HEK293 (cell line): ENCODE results near the gene CDKL5.
"Not testable (repeated sequence)": the region's sequence is repeated elsewhere in the genome, so short reads cannot be mapped to it uniquely, and the experiment has no call there.

Experiments used
- CTCF ChIA-PET: fragments of 350-600 bp; formaldehyde crosslinking; extraction: SDS; loops from one replicate; lab custom pipeline; 2021; ENCODE audit warnings: antibody characterized with exemption; lab: Yijun Ruan, JAX
- POLR2A ChIA-PET: fragments of 300-600 bp; formaldehyde crosslinking; extraction: SDS; loops from one replicate; lab custom pipeline; 2020; ENCODE audit warnings: antibody characterized with exemption, inconsistent platforms; lab: Yijun Ruan, JAX
- H3K27ac ChIP-seq: fragments of 200-500 bp; sonication (Bioruptor generic); 2 replicates; pipeline ENCODE4 v1.5.1; 2014; ENCODE audit warnings: low read depth, low read length, control low read depth, inconsistent platforms; ENCODE audit errors: extremely low read depth
- H3K36me3 ChIP-seq, 2 experiments: fragments of 200-500 bp in 1 of 2; sonication (Bioruptor generic) in 1 of 2; 1 replicate in 1 of 2; 2 replicates in 1 of 2; pipeline ENCODE4 v1.5.1; 2014 to 2017; ENCODE audit warnings: inconsistent platforms in 2 of 2, low read length in 2 of 2; ENCODE audit not compliant: control insufficient read depth in 2 of 2, insufficient read depth in 1 of 2
- H3K4me1 ChIP-seq: fragments of 200-500 bp; sonication (Bioruptor generic); 2 replicates; pipeline ENCODE4 v1.5.1; 2014; ENCODE audit warnings: mild to moderate bottlenecking, low read length, inconsistent platforms; ENCODE audit not compliant: control insufficient read depth, insufficient read depth
- H3K4me3 ChIP-seq: 2 replicates; pipeline ENCODE4 v1.5.1; 2011; ENCODE audit warnings: low read depth, mild to moderate bottlenecking, control low read depth, low read length, moderate library complexity
- H3K9me3 ChIP-seq: fragments of 200-500 bp; sonication (Bioruptor generic); 2 replicates; pipeline ENCODE4 v1.5.1; 2014; ENCODE audit warnings: low read depth, low read length, inconsistent platforms; ENCODE audit not compliant: control insufficient read depth, insufficient read depth
- AEBP2 ChIP-seq: fragments of 450-650 bp; formaldehyde crosslinking; IDR thresholded peaks from 2 replicates; pipeline ENCODE4 v1.5.1; 2016; ENCODE audit warnings: missing biosample characterization, missing genetic modification characterization, borderline replicate concordance
- MZF1 ChIP-seq: fragments of 450-650 bp; formaldehyde crosslinking; IDR thresholded peaks from 2 replicates; pipeline ENCODE4 v1.5.1; 2017; ENCODE audit warnings: missing biosample characterization, missing genetic modification characterization, borderline replicate concordance
- OVOL3 ChIP-seq: fragments of 450-650 bp; formaldehyde crosslinking; IDR thresholded peaks from 2 replicates; pipeline ENCODE4 v1.5.1; 2016; ENCODE audit warnings: missing biosample characterization, missing genetic modification characterization
- PRDM10 ChIP-seq: fragments of 450-650 bp; formaldehyde crosslinking; IDR thresholded peaks from 2 replicates; pipeline ENCODE4 v1.5.1; 2016; ENCODE audit warnings: missing biosample characterization, missing genetic modification characterization
- REST ChIP-seq: fragments of 450-650 bp; formaldehyde crosslinking; IDR thresholded peaks from 2 replicates; pipeline ENCODE4 v1.5.1; 2016; ENCODE audit warnings: missing biosample characterization, missing genetic modification characterization
- TRIM28 ChIP-seq: IDR thresholded peaks from 2 replicates; pipeline ENCODE4 v1.6.1; 2011; ENCODE audit warnings: low read length, control low read depth, borderline replicate concordance
- ZBTB7A ChIP-seq: fragments of 450-650 bp; formaldehyde crosslinking; IDR thresholded peaks from 2 replicates; pipeline ENCODE4 v1.5.1; 2016; ENCODE audit warnings: low read depth, missing biosample characterization, missing genetic modification characterization
- ZFP3 ChIP-seq: fragments of 450-650 bp; formaldehyde crosslinking; IDR thresholded peaks from 2 replicates; pipeline ENCODE4 v1.5.1; 2016; ENCODE audit warnings: low read depth, missing biosample characterization, missing genetic modification characterization
- ZNF146 ChIP-seq: fragments of 450-650 bp; formaldehyde crosslinking; IDR thresholded peaks from 2 replicates; pipeline ENCODE4 v1.5.1; 2016; ENCODE audit warnings: missing biosample characterization, missing genetic modification characterization
- ZNF148 ChIP-seq: fragments of 450-650 bp; formaldehyde crosslinking; IDR thresholded peaks from 2 replicates; pipeline ENCODE4 v1.5.0; 2017; ENCODE audit warnings: missing biosample characterization, missing genetic modification characterization, borderline replicate concordance
- ZNF175 ChIP-seq: fragments of 450-650 bp; formaldehyde crosslinking; IDR thresholded peaks from 2 replicates; pipeline ENCODE4 v1.5.1; 2016; ENCODE audit warnings: missing biosample characterization, missing genetic modification characterization
- ZNF2 ChIP-seq: fragments of 450-650 bp; formaldehyde crosslinking; IDR thresholded peaks from 2 replicates; pipeline ENCODE4 v1.5.1; 2016; ENCODE audit warnings: missing biosample characterization, missing genetic modification characterization
- ZNF23 ChIP-seq: fragments of 450-650 bp; formaldehyde crosslinking; IDR thresholded peaks from 2 replicates; pipeline ENCODE4 v1.5.1; 2016; ENCODE audit warnings: missing biosample characterization, missing genetic modification characterization, borderline replicate concordance
- ZNF302 ChIP-seq: fragments of 450-650 bp; formaldehyde crosslinking; IDR thresholded peaks from 2 replicates; pipeline ENCODE4 v1.5.1; 2016; ENCODE audit warnings: missing biosample characterization, missing genetic modification characterization, low read depth
- ZNF391 ChIP-seq: fragments of 450-650 bp; formaldehyde crosslinking; IDR thresholded peaks from 2 replicates; pipeline ENCODE4 v1.5.1; 2016; ENCODE audit warnings: low read depth, missing biosample characterization, missing genetic modification characterization, borderline replicate concordance
- ZNF558 ChIP-seq: fragments of 450-650 bp; formaldehyde crosslinking; IDR thresholded peaks from 2 replicates; pipeline ENCODE4 v1.5.1; 2016; ENCODE audit warnings: missing biosample characterization, missing genetic modification characterization
- ZNF600 ChIP-seq: fragments of 450-650 bp; formaldehyde crosslinking; IDR thresholded peaks from 2 replicates; pipeline ENCODE4 v1.5.1; 2016; ENCODE audit warnings: missing biosample characterization, missing genetic modification characterization
- ZNF670 ChIP-seq: fragments of 450-650 bp; formaldehyde crosslinking; IDR thresholded peaks from 2 replicates; pipeline ENCODE4 v1.5.1; 2016; ENCODE audit warnings: missing biosample characterization, missing genetic modification characterization, low read depth
- ZNF692 ChIP-seq: fragments of 450-650 bp; formaldehyde crosslinking; IDR thresholded peaks from 2 replicates; pipeline ENCODE4 v1.5.1; 2016; ENCODE audit warnings: missing biosample characterization, missing genetic modification characterization
- ZNF830 ChIP-seq: fragments of 450-650 bp; IDR thresholded peaks from 2 replicates; pipeline ENCODE4 v1.5.0; 2018; ENCODE audit warnings: missing biosample characterization, missing genetic modification characterization, low read depth, mild to moderate bottlenecking, moderate library complexity

CDKL5 gene

GRCh38 chrX:18582910-18583493 lies 157.6 kb downstream of the CDKL5 start (continued):
- TF ChIP-seq AEBP2 (tag by site-specific recombination): no peak
- TF ChIP-seq ZNF670 (tag by site-specific recombination): no peak
- TF ChIP-seq ZNF302 (tag by site-specific recombination): no peak
- TF ChIP-seq ZBTB7A (tag by site-specific recombination): no peak

GRCh38 chrX:18589292-18589691 lies 163.9 kb downstream of the CDKL5 start:
- H3K4me1 ChIP-seq, H3K4me3 ChIP-seq, H3K27ac ChIP-seq, CTCF ChIA-PET, H3K36me3 ChIP-seq, H3K9me3 ChIP-seq, POLR2A ChIA-PET: not testable (repeated sequence)
- TF ChIP-seq ZNF146 (tag by site-specific recombination): peak; percentile 93

- H3K4me3 ChIP-seq: no peak overlapping the region
- H3K36me3 ChIP-seq: no peaks in the 10 kb centered on the region
- no peak overlapping the region for H3K27ac ChIP-seq
- no peaks in the 10 kb centered on the region for H3K4me1 ChIP-seq
- ChIA-PET POLR2A (no interaction called here), CTCF (interaction anchor here (0.6 kb wide), 1 partner anchor 441 kb away, joined by 3 read pairs; no protein-coding TSS in a partner anchor)
- H3K9me3 ChIP-seq: no peaks in the 10 kb centered on the region
- TF ChIP-seq TRIM28 (no peak), MZF1 (tag by site-specific recombination) (no peak), ZFP3 (no peak), ZNF23 (no peak), ZNF175 (tag by site-specific recombination) (no peak), ZNF2 (tag by site-specific recombination) (no peak), ZNF558 (tag by site-specific recombination) (no peak), REST (tag by site-specific recombination) (no peak), ZNF391 (tag by site-specific recombination) (no peak), ZNF148 (tag by site-specific recombination) (no peak), OVOL3 (tag by site-specific recombination) (no peak), ZNF830 (tag by site-specific recombination) (no peak), PRDM10 (tag by site-specific recombination) (no peak), ZNF600 (tag by site-specific recombination) (no peak), ZNF692 (tag by site-specific recombination) (no peak)
Observed at GRCh38 chrX:18591834-18592233, 166.4 kb downstream of the CDKL5 start.
